ENCODE results near the gene PLAAT4.
"Not testable (repeated sequence)": the region's sequence is repeated elsewhere in the genome, so short reads cannot be mapped to it uniquely, and the experiment has no call there.

Gene PLAAT4

DNA sequence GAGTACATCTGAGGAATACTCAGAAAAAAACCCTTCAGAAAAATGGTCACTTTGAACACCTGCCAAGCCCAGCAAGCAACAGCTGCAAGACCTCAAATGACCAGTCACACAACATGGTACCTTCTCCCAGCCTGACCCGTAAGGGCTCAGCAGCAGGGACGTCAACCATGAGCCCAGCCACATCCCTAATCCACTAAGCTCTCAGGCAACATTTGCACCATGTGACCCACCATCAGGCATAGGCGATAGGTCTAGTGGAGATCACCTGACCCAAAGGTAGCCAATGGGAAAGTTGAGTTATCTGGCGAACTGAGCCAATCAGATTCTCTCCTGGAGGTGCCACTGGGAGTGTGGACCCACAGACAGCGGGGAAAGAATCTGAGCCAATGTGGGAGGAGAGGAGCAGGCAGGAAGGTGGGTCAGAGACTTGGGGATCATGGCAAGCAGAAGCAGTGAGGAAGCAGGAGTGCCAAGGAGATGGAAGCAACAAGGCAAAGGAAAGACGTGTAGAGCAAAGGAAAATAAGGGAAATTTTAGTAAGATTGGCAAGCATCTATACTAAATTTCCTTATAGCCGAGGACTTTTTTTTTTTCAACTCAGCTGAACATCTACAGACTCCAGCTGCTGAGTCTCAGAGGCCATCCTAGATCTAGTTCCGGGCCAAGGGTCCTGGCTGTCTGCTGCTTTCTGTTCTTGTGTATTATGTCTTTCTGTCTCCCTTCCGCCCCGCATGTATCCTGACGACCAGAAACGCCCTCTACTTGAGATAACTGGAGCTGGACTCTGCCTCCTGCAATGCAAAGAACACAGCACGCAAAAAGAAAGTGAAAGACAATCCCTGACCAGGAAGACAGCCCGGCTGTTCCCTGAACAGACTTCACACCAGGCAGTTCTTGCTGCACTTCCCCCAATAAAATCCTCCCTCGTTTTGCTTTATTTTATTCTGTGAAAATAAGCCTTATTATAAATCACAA lies 37.6 kb downstream of the PLAAT4 start:
- DNase-seq = peak in 1 of 2 experiments; percentile 30

- DNase-seq = no peak
Measured at GRCh38 chr11:63574856-63575602, 38.4 kb downstream of the PLAAT4 start.

GRCh38 chr11:63578882-63579281 lies 42.3 kb downstream of the PLAAT4 start:
- DNase-seq = not testable (repeated sequence)

- DNase-seq = not testable (repeated sequence)
Measured at GRCh38 chr11:63581224-63581623, 44.6 kb downstream of the PLAAT4 start.

DNA sequence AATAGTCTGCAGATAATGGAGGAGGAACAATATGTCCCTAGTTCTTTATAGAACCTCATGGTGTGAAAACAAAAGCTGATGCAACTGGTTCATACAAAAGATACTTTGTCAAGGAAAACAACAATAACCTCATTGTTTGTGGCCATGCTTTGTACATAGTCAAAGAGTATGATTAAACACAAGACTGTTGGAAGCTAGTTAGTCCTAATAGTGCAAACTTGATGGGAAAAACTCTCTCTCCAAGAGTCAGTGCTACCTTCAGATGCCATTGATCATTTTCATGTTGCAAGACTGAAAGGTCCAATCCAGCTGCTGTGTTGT lies 46.7 kb downstream of the PLAAT4 start:
- DNase-seq = no peak

DNA sequence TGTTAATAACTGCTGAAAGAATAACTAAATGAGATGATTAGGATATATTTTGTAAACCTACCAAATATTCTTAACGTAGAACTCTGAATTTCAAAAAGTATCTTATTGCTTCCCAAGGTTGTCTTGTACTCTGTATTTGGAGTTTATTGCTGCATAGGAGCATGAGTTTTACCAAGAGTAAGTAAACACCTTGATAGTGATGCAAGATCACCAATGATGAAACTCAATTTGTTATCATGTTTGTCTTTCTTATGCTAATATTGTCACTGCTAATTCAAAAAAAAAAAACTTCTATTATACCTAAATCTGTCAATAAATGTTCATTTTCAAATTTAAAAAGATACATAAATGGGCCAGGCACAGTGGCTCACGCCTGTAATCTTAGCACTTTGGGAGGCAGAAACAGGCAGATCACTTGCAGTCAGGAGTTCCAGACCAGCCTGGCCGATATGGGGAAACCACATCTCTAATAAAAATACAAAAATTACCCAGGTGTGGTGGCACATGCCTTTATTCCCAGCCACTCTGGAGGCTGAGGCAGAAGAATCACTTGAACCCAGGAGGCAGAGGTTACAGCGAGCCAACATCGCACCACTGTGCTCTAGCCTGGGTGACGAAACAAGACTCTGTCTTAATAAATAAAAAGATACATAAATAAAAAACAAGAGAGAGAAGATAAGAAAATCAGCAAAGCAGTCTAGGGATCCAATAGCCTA lies 50.0 kb downstream of the PLAAT4 start:
- no peak for DNase-seq

GRCh38 chr11:63589000-63589399 lies 52.4 kb downstream of the PLAAT4 start:
- no peak for DNase-seq

- no peak for DNase-seq
Measured at GRCh38 chr11:63590024-63590788, 53.6 kb downstream of the PLAAT4 start.

GRCh38 chr11:63592975-63593395 lies 56.4 kb downstream of the PLAAT4 start:
- no peak for DNase-seq

DNA sequence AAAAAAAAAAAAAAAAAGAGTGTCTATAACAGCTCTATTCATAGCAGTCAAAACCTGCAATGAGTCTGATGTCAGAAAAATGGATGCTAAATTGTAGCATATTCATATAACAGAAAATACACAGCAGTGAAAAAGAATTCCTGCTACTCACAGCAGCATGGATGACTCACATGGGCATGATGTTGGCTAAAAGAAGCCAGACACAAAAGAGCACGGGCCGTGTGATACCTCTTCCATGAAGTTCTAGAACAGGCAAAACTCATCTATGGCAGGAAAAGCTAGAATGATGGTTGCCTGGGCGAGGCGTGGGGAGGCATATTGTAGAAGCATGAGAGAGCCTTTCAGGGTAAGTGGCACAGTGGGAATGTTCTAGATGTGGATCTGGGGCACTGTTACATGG lies 58.7 kb downstream of the PLAAT4 start:
- DNase-seq = no peak

All from stimulated activated CD4-positive, alpha-beta T cell treated with anti-CD3 and anti-CD28 coated beads, Interleukin-4, amount 100 ng/mL, for 4 hours (primary cell).